Stimulated activated CD4-positive, alpha-beta T cell treated with anti-CD3 and anti-CD28 coated beads, Interleukin-15, amount 100 ng/mL, for 48 hours (primary cell): ENCODE measurements around the gene ACSS3.
"Not testable (repeated sequence)": the region's sequence is repeated elsewhere in the genome, so short reads cannot be mapped to it uniquely, and the experiment has no call there.

Source experiments
- DNase-seq, 2 donors: peaks; one replicate each; pipeline ENCODE4 v3.0.0-alpha.2; 2020; ENCODE audit warnings: low read depth in 2 of 2

Gene ACSS3

GRCh38 chr12:81092053-81092452 lies 14.2 kb downstream of the ACSS3 start:
- no peak for DNase-seq

- DNase-seq, result no peak
Measured at GRCh38 chr12:81094718-81095360, 17.0 kb downstream of the ACSS3 start.

- DNase-seq, result no peak
Measured at GRCh38 chr12:81095501-81096232, 17.8 kb downstream of the ACSS3 start.

- no peak for DNase-seq
Measured at GRCh38 chr12:81105687-81106086, 27.8 kb downstream of the ACSS3 start.

GRCh38 chr12:81114226-81114625 lies 36.3 kb downstream of the ACSS3 start:
- DNase-seq, result no peak

GRCh38 chr12:81119069-81119468 lies 41.2 kb downstream of the ACSS3 start:
- not testable (repeated sequence) for DNase-seq

GRCh38 chr12:81120961-81121360 lies 43.1 kb downstream of the ACSS3 start:
- DNase-seq, result no peak

- no peak for DNase-seq
Measured at GRCh38 chr12:81123611-81124010, 45.7 kb downstream of the ACSS3 start.

GRCh38 chr12:81125691-81126090 lies 47.8 kb downstream of the ACSS3 start:
- no peak for DNase-seq

- DNase-seq, result no peak
Measured at GRCh38 chr12:81128930-81129554, 51.2 kb downstream of the ACSS3 start.

- DNase-seq, result no peak
Measured at GRCh38 chr12:81136519-81136918, 58.6 kb downstream of the ACSS3 start.

- no peak for DNase-seq
Measured at GRCh38 chr12:81137801-81138200, 59.9 kb downstream of the ACSS3 start.

- no peak for DNase-seq
Measured at GRCh38 chr12:81141217-81141616, 63.3 kb downstream of the ACSS3 start.

GRCh38 chr12:81143057-81143456 lies 65.2 kb downstream of the ACSS3 start:
- no peak for DNase-seq

- DNase-seq, result no peak
Measured at GRCh38 chr12:81146228-81147225, 68.6 kb downstream of the ACSS3 start.

- DNase-seq, result no peak
Measured at GRCh38 chr12:81147292-81147919, 69.5 kb downstream of the ACSS3 start.

GRCh38 chr12:81150382-81150781 lies 72.5 kb downstream of the ACSS3 start:
- DNase-seq, result no peak

GRCh38 chr12:81159856-81160255 lies 82.0 kb downstream of the ACSS3 start:
- no peak for DNase-seq

- no peak for DNase-seq
Measured at GRCh38 chr12:81161680-81162079, 83.8 kb downstream of the ACSS3 start.

- DNase-seq, result no peak
Measured at GRCh38 chr12:81162391-81163136, 84.7 kb downstream of the ACSS3 start.

- no peak for DNase-seq
Measured at GRCh38 chr12:81164827-81165226, 86.9 kb downstream of the ACSS3 start.
